ENCODE results near the gene CDC42EP4. TPM values are rescaled to one million over a fixed set of nuclear protein-coding genes. Genes with fewer than 3 reads are reported as not detected.
"Not testable (repeated sequence)": the region's sequence is repeated elsewhere in the genome, so short reads cannot be mapped to it uniquely, and the experiment has no call there.

Gene CDC42EP4
- total RNA-seq, 1 donor from 2014 or later: 124 TPM

GRCh38 chr17:73268582-73269328 lies 43.0 kb downstream of the CDC42EP4 start:
- Mint-ChIP-seq H3K9me3 (ENCODE audit: unreplicated experiment) (no peaks in the 10 kb centered on the region), H3K4me1 (ENCODE audit: low read depth, unreplicated experiment) (peaks cover 3% of the 10 kb centered on the region), H3K36me3 (ENCODE audit: unreplicated experiment) (no peaks in the 10 kb centered on the region), H3K27ac (ENCODE audit: unreplicated experiment) (no peak overlapping the region), H3K4me3 (ENCODE audit: unreplicated experiment) (no peak overlapping the region), H3K27me3 (ENCODE audit: unreplicated experiment) (no peaks in the 10 kb centered on the region)
- no peak for DNase-seq
- TF ChIP-seq CTCF (IDR thresholded peaks at IDR 0.05; ENCODE audit: partially characterized antibody, unreplicated experiment): no peak

- Mint-ChIP-seq H3K36me3 (ENCODE audit: unreplicated experiment) (no peaks in the 10 kb centered on the region), H3K9me3 (ENCODE audit: unreplicated experiment) (peaks cover 3% of the 10 kb centered on the region), H3K4me1 (ENCODE audit: low read depth, unreplicated experiment) (peaks cover 10% of the 10 kb centered on the region), H3K27me3 (ENCODE audit: unreplicated experiment) (peaks cover 5% of the 10 kb centered on the region), H3K4me3 (ENCODE audit: unreplicated experiment) (no peak overlapping the region), H3K27ac (ENCODE audit: unreplicated experiment) (no peak overlapping the region)
- no peak for DNase-seq
- no peak for TF ChIP-seq CTCF (IDR thresholded peaks at IDR 0.05; ENCODE audit: partially characterized antibody, unreplicated experiment)
Observed at GRCh38 chr17:73267648-73268537, 43.9 kb downstream of the CDC42EP4 start.

GRCh38 chr17:73266796-73267195 lies 45.0 kb downstream of the CDC42EP4 start:
- TF ChIP-seq CTCF (IDR thresholded peaks at IDR 0.05; ENCODE audit: partially characterized antibody, unreplicated experiment): no peak
- H3K27ac Mint-ChIP-seq (ENCODE audit: unreplicated experiment): no peak overlapping the region
- no peak for DNase-seq

GRCh38 chr17:73265646-73266640 lies 45.9 kb downstream of the CDC42EP4 start:
- DNase-seq: no peak
- no peak overlapping the region for H3K27ac Mint-ChIP-seq (ENCODE audit: unreplicated experiment)
- peaks cover 16% of the 10 kb centered on the region for H3K4me1 Mint-ChIP-seq (ENCODE audit: low read depth, unreplicated experiment)
- peaks cover 5% of the 10 kb centered on the region for H3K27me3 Mint-ChIP-seq (ENCODE audit: unreplicated experiment)
- no peak for TF ChIP-seq CTCF (IDR thresholded peaks at IDR 0.05; ENCODE audit: partially characterized antibody, unreplicated experiment)
- H3K36me3 Mint-ChIP-seq (ENCODE audit: unreplicated experiment): no peaks in the 10 kb centered on the region
- peaks cover 3% of the 10 kb centered on the region for H3K9me3 Mint-ChIP-seq (ENCODE audit: unreplicated experiment)
- no peak overlapping the region for H3K4me3 Mint-ChIP-seq (ENCODE audit: unreplicated experiment)

More at GRCh38 chr17:73266796-73267195, 45.0 kb downstream of the CDC42EP4 start:
- no peak overlapping the region for H3K4me3 Mint-ChIP-seq (ENCODE audit: unreplicated experiment)
- peaks cover 3% of the 10 kb centered on the region for H3K9me3 Mint-ChIP-seq (ENCODE audit: unreplicated experiment)
- H3K36me3 Mint-ChIP-seq (ENCODE audit: unreplicated experiment): no peaks in the 10 kb centered on the region
- peaks cover 16% of the 10 kb centered on the region for H3K4me1 Mint-ChIP-seq (ENCODE audit: low read depth, unreplicated experiment)
- peaks cover 5% of the 10 kb centered on the region for H3K27me3 Mint-ChIP-seq (ENCODE audit: unreplicated experiment)

- H3K36me3 Mint-ChIP-seq (ENCODE audit: unreplicated experiment); H3K9me3 Mint-ChIP-seq (ENCODE audit: unreplicated experiment); DNase-seq; H3K27ac Mint-ChIP-seq (ENCODE audit: unreplicated experiment); H3K27me3 Mint-ChIP-seq (ENCODE audit: unreplicated experiment); H3K4me3 Mint-ChIP-seq (ENCODE audit: unreplicated experiment): not testable (repeated sequence)
- peaks cover 16% of the 10 kb centered on the region for H3K4me1 Mint-ChIP-seq (ENCODE audit: low read depth, unreplicated experiment)
Observed at GRCh38 chr17:73264448-73264847, 47.4 kb downstream of the CDC42EP4 start.
